GM06990 (cell line): ENCODE measurements around the gene LRFN5.
"Not testable (repeated sequence)": the region's sequence is repeated elsewhere in the genome, so short reads cannot be mapped to it uniquely, and the experiment has no call there.

Experiments used
- DNase-seq: peaks from one replicate; pipeline ENCODE4 v3.0.0-alpha.2; 2011; ENCODE audit not compliant: insufficient read length; ENCODE audit errors: extremely low read depth
- H3K27me3 ChIP-seq: replicated peaks from 2 replicates; pipeline ENCODE4 v1.6.0; 2011; ENCODE audit warnings: low read length; ENCODE audit not compliant: control insufficient read depth, insufficient read depth
- H3K36me3 ChIP-seq: 2 replicates; pipeline ENCODE4 v1.5.1; 2011; ENCODE audit warnings: low read length; ENCODE audit not compliant: control insufficient read depth, insufficient read depth
- H3K4me3 ChIP-seq: replicated peaks from 2 replicates; pipeline ENCODE4 v1.5.1; 2011; ENCODE audit warnings: low read depth, mild to moderate bottlenecking, control low read depth, low read length
- CTCF ChIP-seq: IDR thresholded peaks from 2 replicates; pipeline ENCODE4 v1.5.1; 2011; ENCODE audit warnings: low read length, control low read depth, mild to moderate bottlenecking, inconsistent platforms; ENCODE audit not compliant: insufficient read depth, poor library complexity, severe bottlenecking

LRFN5 gene

GRCh38 chr14:41663473-41663850 lies 56.8 kb downstream of the LRFN5 start:
- no peak for TF ChIP-seq CTCF
- H3K36me3 ChIP-seq: no peaks in the 10 kb centered on the region
- DNase-seq: no peak
- H3K27me3 ChIP-seq: no peaks in the 10 kb centered on the region
- no peak overlapping the region for H3K4me3 ChIP-seq

DNA sequence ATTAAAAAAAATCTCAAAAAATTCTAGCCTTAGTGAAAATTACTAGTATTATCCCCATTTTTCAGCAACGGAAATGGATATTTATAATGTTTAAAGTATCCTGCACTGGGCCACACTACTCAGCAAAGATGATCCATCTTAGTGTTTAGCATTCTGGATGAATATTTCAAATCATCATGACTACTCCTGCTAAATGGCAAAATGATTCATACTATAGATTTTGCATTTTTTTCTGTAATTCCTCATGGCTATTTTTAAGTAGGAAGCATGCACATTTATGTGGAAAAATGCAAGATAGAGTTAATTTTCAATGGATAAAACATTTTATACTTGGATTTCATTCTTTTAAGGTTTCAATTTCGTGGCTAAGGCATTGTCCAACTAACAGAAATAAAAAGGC lies 59.6 kb downstream of the LRFN5 start:
- no peaks in the 10 kb centered on the region for H3K27me3 ChIP-seq
- no peak for DNase-seq
- H3K4me3 ChIP-seq: no peak overlapping the region
- TF ChIP-seq CTCF: no peak
- H3K36me3 ChIP-seq: no peaks in the 10 kb centered on the region

- no peaks in the 10 kb centered on the region for H3K27me3 ChIP-seq
- DNase-seq: no peak
- no peaks in the 10 kb centered on the region for H3K36me3 ChIP-seq
- TF ChIP-seq CTCF: no peak
- no peak overlapping the region for H3K4me3 ChIP-seq
Measured at GRCh38 chr14:41668356-41668755, 61.7 kb downstream of the LRFN5 start.

- H3K4me3 ChIP-seq, H3K36me3 ChIP-seq, DNase-seq, H3K27me3 ChIP-seq: not testable (repeated sequence)
Measured at GRCh38 chr14:41673601-41674000, 66.9 kb downstream of the LRFN5 start.

GRCh38 chr14:41674511-41674971 lies 67.9 kb downstream of the LRFN5 start:
- not testable (repeated sequence) for DNase-seq, H3K27me3 ChIP-seq, H3K36me3 ChIP-seq, H3K4me3 ChIP-seq

DNA sequence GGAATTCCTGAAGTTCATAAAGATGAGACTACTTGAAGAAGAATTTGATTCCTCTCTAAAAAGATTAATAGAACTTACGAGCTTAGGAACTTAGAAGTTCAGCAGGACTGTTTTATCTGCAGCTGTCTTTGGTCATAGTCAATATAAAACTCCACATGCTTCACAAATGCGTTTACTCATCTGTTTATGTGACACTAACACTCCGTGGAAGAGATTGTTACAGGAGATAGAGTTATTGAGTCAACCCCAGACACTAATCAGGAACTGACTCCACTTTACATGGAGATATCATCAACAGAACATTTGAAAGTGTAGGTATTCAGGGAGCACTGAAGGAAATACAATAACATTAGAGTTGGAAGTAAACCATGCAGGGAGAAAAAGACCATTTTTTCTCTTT lies 92.8 kb downstream of the LRFN5 start:
- Histone ChIP-seq H3K36me3 (no peaks in the 10 kb centered on the region), H3K4me3 (no peak overlapping the region), H3K27me3 (no peaks in the 10 kb centered on the region)
- TF ChIP-seq CTCF: no peak
- DNase-seq: no peak

GRCh38 chr14:41718477-41719166 lies 111.9 kb downstream of the LRFN5 start:
- Histone ChIP-seq H3K36me3 (no peaks in the 10 kb centered on the region), H3K4me3 (no peak overlapping the region), H3K27me3 (no peaks in the 10 kb centered on the region)
- TF ChIP-seq CTCF: no peak
- no peak for DNase-seq
